NCI-H510A treated with DMSO at 0.1 percent for 48 hours (cell line): ENCODE results near the gene KCTD15.

ENCODE experiments used
- DNase-seq: peaks from one replicate; lab custom pipeline; 2025; lab: John Stamatoyannopoulos, UW

Gene KCTD15, protein sequence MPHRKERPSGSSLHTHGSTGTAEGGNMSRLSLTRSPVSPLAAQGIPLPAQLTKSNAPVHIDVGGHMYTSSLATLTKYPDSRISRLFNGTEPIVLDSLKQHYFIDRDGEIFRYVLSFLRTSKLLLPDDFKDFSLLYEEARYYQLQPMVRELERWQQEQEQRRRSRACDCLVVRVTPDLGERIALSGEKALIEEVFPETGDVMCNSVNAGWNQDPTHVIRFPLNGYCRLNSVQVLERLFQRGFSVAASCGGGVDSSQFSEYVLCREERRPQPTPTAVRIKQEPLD

DNA sequence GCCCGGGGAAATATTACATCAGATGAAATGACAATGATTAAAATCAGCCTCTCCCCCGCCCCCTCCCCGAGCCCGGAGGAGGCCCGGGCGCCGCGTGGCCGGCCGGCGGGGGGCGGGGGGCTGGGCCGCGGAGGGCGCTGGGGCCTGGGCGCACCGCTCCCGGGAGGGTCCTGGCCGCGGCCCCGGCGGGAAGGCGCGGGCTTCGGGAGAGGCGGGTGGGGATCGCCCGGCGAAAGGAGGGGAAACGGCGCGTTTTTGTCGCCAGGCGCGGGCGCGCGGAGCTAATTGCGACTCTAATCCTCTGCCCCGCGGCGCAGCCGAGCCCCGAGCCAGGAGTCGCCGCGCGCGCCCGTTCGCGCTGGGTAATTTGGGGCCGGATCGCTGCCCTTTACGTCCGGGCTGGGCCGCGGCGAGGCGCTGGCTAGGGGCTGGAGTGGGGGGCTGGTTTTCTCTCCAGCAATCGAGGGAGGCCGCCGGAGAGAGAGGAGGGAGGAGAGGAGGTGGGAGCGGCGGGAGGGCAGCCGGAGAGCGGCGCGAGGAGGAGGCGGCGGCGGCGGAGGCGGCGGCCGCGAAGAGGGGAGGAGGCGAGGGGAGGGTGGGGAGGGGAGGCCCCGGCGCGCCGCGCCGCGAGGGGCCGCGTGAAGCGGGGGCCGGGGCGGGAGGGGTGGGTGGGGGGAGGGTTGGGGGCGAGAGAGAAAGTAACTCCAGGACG lies at the start of gene KCTD15:
KCTD15 (plus strand) TSS at position 707 of the 712 bp plus-strand sequence. CDS start 3,585 bp downstream, outside the sequence.
- peak; percentile 28 for DNase-seq

DNA sequence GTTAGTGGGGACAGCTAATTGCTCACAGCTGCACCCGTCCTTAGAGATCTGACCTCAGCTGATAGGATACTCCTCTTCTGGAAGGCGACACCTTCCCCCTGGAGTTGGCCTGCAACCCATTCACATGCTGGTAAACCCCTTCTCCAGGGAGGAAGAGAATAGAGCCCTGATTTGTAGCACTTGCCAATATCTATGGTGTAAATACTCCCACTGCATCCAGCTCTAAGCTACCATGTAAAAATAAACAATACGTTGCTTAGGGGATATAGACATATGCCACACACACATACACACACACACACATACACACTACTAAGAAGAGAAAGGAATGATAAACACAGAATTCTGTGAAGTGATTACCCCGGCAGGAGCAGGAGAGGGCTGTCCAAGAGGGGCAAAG lies 49.4 kb upstream of the KCTD15 start:
- no peak for DNase-seq

DNA sequence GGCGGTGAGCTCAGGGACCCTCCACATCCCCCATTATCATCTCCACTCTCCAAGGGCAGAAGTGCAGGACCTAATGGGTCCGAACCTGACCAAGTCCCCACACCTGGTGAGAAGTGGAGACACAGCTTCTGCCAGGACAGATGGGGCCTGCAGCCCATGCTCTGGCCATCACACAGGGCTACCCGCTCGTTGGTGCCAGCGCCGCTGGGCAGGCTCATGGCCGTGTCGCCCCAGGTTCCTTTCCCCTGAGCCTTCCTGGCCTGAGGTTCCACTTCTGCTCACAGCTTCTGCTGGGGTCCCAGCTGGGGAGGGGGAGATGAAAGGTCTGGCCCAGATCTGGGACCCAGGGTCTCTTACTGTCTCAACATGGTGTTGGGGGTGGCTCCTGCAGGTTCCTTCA lies 48.4 kb upstream of the KCTD15 start:
- DNase-seq = no peak

DNA sequence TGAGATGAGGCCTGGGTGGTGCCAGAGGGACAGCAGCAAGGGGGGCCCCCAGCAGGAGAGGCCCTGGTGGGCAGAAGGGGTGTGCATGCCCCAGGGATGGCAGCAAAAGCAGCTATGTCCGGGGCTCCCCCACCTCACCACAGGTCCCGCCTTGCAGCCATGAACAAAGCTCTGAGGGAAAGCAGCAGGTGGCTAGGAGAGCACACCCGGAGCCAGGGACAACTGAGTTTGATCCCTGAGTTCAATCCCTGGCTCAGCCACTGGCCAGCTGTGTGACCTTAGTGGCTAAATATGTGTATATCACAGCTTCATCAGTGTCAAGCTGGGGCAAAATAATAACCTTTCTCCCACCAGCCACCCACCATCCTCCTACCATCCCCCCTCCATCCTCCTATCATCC lies 47.7 kb upstream of the KCTD15 start:
- no peak for DNase-seq

DNA sequence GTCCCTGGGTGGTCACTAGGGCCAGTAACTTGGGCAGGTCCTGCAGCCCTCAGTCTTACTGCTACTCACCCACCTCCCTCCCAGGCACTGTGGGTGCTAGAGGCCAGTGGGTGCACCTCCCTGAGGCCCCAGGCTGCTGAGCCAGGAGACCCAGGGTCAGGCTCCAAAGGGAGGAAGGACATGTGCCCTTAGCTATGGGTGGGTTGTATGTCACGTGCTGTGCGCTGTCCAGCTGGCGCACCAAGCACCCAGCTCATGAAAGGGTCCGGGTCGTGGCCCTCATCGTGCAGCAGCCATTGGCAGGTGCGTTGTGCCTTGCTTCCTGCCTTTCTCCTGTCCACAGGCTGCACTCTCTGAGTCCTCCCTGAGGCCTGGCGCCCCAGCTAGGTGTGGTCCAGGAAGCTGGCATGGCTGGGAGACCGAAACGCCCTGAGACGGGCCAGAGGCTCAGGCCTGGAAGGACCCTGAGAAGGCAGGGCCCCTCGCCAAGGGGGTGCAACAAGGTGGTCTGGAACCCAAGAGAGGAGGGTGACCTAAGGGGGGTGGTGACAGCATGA lies 47.0 kb upstream of the KCTD15 start:
- DNase-seq = no peak

DNA sequence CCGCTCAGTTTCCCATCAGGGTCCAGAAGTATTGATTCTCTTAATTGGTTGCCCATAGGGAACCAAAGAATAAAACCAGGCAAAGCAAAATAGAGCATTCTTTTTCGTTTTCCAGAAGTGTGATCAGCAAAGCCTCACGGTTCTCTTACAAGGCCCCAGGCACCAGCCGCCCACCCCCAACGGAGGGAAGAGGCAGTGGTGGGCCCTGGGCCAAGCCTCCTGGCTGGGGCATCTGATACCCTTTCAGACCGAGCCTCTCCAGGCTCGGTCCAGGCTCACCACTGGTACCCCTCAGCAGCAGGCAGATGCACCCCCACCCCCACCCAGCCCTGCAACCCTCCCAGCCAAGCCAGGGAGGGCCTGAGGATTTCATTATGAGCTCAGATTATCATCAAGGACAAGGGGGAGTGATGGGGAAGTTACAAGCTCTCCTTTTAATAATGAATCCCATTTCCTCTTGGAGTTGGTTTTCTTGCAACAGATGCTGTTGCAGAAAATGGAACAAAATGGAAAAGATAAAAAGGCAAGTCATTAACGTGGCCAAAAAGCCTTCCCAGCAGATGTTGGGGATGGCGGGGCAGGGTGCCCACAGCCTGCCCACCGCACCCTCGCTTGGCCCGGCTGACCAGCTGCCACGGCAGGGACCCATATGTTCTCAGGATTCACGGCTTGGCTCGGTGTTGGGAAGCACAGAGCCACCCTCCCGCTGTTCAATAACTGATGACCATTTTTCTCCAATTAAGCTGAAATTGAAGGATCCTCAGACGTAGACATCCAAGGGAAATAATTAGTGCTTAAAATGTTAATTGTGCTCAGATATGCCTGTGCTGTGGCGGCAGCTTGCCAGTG lies 45.9 kb upstream of the KCTD15 start:
- DNase-seq = no peak

DNA sequence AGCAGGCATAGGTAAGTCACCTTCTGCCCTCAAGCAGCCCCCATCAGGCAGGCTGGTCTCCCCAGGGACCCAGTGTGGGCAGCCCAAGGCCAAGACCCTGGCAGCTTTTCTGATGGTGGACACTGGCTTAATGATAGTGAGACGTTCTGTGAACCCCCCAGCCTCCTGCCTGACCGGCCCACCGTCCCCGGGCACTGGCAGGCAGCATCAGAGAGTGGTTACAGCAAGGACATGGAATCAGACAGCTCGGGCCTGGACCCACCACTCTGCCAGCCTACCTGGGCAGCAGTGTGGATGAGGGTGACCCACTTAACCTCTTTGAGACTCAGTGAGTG lies 45.3 kb upstream of the KCTD15 start:
- DNase-seq = no peak

DNA sequence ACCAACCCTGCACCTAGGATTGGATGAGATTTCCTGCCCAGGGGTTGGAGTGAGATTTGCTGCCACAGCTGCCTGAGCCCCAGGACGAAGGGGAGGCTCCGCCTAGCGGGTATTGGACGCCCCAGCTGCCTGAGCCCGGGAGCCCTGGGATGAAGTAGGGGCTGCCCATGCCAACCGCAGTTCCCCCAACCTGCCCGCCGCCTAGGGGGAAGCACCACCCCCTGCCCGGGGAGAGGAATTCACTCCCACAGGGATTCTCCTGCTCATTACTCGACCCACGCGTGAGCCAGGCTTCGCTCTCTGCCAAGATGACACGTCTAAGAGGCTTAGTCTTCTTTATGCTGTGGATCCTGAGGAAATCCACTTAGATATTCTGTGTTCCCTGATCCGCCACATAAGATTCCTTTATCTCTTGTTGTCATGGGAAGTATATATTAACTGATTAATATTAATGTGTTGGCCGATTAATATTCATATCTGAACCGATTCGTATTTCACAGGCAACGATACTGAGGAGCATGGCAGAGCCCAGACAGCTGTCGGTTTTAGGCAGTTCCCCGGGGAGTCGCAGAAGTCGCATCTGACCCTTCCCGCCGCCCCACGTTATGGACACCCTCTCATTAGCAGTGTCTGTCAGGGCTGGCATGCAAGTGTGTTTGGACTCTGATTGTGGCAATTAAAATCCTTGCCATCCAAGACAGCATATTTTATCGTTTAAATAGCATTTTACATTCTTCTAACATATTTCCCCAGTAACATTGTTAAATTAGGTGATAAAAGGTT lies 44.5 kb upstream of the KCTD15 start:
- no peak for DNase-seq

DNA sequence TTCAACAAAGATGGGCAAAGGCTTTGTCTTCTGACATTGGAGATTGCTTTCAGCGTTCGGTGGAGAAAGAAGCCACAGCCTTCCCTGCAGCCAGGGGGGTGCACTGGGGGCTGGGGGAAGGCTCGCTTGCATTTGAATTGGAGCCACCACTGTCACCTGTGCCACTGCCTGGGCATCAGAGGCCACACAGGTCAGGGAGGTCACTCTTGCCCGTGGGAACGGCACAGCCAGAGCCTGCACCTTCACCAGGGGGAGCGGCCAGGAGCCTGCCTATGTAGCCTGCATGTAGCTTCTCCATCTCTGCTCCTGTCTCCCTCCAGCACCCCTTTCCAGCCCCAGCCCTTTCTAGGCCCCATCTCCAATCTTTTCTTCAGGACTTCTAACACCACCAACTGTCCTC lies 43.7 kb upstream of the KCTD15 start:
- DNase-seq = no peak

DNA sequence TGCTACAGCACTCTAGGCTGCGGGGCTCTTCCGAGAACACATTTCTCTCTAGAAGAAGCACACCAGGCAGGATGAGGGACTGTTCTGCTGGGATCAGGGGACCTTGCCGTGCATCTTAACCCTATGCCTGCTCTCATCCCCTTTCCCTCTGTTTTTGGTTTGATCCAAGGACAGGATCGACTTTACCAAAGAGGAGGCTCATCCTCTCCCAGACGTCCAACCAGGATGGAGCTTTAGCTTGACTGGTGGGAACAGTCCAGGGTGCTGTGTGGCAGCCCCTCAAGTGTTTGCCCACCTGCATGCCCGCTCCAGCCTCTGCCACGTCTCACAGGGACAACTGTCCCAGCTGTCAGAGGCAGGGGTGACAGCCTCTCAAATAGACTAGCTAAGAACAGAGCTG lies 42.3 kb upstream of the KCTD15 start:
- no peak for DNase-seq

DNA sequence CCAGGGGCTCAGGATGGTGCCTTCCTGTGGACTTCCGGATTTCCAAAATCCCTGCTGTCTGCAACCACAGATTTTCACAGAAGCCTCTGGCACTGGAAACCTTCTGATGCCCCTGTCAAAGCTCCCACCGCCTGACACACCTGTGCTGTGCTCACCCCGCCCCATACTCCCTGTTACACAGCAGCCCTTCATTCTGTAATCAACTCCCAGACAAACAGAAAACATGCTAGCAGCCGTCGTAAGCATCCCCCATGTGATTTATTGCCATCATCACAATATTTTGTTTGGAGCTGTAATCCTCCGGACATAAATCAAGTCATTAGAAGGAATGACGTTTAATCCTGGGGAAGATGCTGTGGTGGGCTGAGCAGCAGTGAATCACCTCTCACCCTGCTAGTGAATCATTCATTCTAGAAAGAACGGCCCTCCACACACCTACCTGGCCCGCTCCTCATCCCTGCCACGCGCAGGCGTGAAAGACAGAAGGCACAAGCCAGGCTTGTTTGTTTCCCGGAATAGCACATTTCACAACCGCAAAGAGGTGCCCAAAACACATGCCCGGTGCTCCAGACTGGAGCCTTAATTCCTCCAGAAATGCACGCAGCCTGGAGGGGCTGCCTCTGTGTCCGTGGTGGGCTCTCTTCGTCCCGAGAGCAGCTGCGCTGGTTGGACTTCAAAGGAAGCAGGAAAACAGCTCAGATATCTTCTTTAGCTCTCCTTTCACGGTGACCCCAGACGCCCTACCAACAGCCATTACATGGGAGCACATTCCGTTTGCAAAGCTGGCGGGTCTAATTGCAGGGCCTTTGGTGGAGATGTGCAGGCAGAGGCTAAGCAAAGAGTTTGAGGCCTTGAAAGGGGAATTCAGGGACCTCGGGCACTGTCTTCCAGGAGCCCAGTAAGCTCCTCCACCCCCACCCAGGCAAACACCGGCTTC lies 41.3 kb upstream of the KCTD15 start:
- DNase-seq = no peak

DNA sequence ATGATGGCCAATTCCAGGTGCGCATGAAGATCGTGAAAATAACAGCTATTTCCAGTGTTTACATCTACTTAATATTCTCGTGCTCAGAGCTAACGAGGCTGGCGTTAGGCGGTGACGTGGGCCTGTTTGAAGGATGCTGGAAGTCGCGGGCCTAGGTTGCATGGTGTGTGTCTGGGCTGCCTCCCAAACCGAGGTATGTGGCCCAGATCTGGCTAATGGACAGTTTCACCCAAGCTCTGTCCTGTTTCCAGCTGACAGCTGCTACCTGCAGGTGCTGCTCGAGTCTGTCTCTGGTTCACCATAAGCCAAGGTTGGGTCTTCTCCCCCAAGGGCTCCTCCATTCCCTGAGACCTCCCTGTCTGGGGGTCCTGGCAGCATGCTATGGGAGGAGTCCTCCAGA lies 40.5 kb upstream of the KCTD15 start:
- DNase-seq = no peak

DNA sequence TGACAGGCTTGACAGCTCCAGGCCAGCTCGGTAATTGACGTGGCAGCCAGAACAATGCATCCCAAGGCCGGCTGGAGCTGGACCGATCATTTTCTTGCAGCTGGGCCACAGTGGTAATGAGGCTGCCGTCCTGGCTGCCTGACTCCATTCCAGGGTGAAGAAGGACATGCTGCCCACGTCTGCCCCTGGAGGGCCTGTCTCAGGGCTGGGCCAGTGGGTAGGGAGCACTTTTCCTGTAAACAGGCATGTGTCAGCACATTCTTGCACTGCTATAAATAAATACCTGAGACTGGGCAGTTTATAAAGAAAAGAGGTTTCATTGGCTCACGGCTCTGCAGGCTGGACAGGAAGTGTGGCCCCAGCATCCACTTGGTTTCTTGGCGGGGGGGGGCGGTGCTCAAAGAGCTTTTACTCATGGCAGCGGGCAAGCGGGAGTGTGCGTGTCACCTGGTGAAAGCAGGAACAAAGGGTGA lies 38.1 kb upstream of the KCTD15 start:
- DNase-seq = no peak

DNA sequence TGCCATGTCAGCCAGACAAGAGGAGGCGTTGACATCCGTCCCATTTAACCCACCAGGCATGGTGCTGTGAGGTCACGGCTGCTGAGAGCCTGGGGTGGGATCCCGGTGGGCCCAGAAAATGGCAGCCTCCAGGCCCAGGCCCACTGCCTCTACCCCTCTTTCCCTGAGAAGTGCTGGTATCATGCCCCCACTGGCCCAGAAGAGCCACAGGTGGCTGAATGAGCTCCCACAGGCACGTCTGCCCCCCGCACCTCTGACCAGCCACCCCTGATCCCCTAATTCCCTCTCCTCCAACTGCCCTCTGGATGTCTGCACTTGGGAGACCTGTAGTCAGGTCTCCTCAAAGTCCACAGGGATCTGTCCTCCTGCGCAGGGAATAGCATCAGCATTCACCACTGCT lies 37.3 kb upstream of the KCTD15 start:
- DNase-seq = no peak

DNA sequence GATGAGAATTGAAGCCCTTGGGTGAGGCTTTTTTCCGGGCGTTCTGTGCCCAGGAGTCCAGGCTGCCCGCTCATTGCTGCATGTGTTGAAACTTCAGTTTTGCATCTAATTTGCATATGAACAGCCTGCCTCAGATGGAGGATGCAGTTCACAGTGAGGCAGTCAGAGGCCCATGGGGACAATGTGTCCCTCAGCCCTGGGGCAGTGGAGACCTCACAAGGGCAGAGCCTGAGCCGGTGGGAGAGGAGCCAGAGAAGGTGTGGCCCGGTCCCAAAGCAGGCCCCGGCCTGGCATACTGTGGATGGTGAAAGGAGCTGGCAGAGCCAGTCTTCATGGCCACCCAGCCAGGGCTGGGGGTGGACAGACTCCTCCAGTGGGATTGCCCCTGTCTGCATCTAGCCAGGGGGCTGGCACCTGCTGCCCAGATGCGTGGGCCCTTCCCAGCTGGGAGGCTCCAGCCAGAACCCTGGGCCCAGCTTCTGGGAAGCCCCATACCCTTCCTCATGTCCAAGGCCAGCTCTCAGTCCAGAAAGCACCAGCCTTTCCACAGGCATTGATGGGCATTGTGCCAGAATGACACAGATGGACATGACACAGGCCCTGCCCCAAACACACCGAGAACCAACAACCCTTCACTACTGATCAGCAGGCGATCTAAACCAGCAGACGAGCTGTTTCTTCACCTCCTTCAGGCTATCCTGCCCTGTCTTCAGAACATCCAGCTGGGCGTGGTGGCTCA lies 32.9 kb upstream of the KCTD15 start:
- DNase-seq = no peak

DNA sequence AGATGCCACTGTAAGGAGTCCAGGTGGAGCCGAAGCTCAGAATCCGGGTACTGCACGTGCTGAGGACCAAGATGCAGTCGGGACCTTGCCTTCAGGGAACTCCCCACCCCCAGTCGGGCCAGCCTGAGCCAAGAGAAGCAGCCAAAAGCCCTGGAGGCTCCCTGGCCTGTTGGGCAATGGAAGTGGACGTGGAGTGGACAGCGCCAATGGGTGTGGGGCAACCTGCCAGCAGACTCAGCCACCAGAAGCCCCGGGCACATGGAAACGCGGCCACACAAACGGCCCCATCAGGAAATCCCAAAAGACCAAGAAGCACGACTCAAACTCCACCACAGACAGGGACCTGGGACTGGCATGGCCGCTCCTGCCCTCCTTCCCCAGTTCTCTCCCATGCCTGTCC lies 30.0 kb upstream of the KCTD15 start:
- no peak for DNase-seq

DNA sequence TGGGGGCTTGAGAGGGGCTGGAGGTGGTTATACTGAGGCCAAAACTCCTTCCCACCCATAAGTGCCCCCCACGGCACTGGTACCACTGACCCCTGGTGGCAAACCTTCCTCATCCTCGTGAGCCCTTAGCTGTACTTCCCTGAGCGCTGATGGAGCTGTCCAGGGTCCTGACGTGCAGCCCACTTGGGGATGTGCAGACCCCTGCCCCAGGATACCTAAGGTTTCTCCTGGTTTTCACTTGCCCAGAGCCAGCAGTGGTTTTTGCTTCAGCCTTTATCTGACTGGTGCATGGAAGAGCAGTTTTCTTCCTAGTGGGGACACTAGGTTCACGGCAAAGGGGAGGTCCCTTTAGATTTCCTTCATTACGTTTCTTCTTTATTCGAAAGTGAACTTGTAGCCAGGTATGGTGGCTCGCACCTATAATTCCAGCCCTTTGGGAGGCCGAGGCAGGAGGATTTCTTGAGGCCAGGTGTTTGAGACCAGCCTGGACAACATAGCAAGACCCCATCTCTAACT lies 28.7 kb upstream of the KCTD15 start:
- no peak for DNase-seq

DNA sequence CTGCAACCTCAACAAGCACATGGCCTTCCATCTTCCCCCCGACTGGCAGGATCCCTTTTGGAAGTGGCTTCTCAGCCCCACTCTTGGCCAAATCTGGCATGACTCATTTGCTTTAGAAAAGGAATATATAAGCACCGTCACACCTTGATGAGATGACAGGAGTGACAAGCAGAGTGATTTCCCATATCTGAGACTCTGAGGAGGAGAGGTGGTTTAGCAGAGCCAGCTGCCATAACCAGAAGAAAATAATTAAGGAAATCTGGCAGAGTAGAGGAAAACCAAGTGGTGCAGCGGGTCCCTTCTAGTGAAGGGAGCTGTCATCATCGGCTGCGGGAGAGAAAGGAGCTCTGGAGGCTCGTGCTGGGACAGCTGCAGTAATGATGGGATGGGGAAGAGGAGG lies 27.5 kb upstream of the KCTD15 start:
- DNase-seq = no peak

DNA sequence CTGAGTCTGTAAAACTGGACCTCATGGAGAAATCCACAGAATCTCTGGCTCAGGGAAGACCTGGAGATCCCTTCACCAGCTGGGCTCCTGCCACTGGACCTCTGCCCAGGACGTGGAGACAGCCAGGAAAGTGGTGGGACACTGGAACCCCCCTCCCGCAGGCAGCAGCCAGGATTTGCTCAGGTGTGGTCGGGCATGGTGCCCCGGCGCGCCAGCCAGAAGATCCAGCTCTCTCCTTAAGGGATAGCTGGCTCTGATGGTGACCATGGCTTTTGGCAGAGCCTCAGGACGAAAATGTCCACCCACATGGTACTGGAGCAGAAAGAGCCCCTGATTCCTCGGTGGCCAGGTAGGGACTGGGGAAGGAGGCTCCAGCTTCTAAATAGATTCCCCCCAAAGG lies 26.6 kb upstream of the KCTD15 start:
- DNase-seq = no peak
